Fibroblast of lung (primary cell): ENCODE measurements around the gene PLCB2. TPM values are rescaled to one million over a fixed set of nuclear protein-coding genes. Genes with fewer than 3 reads are reported as not detected.

Source experiments
- DNase-seq, 2 donors: peaks; one replicate each; pipeline versions ENCODE4 v3.0.0 to v3.0.0-alpha.2; 2010; ENCODE audit warnings: low read depth in 2 of 2
- H2AFZ ChIP-seq: 2 replicates; pipeline ENCODE4 v1.5.1; 2012; ENCODE audit warnings: low read length, control low read depth, inconsistent platforms
- H3K27ac ChIP-seq: 2 replicates; pipeline ENCODE4 v1.5.1; 2011; ENCODE audit warnings: low read length, control low read depth; ENCODE audit not compliant: insufficient read depth
- H3K27me3 ChIP-seq: 2 replicates; pipeline ENCODE4 v1.5.1; 2011; ENCODE audit warnings: mild to moderate bottlenecking, low read length; ENCODE audit not compliant: control insufficient read depth, insufficient read depth
- H3K36me3 ChIP-seq: 2 replicates; pipeline ENCODE4 v1.5.1; 2011; ENCODE audit warnings: low read length; ENCODE audit not compliant: control insufficient read depth, insufficient read depth
- H3K4me1 ChIP-seq: 2 replicates; pipeline ENCODE4 v1.5.1; 2011; ENCODE audit warnings: low read length; ENCODE audit not compliant: control insufficient read depth, insufficient read depth; ENCODE audit errors: extremely low read depth
- H3K4me2 ChIP-seq: 2 replicates; pipeline ENCODE4 v1.5.1; 2011; ENCODE audit warnings: low read length, control low read depth; ENCODE audit not compliant: insufficient read depth; ENCODE audit errors: extremely low read depth
- H3K4me3 ChIP-seq, 4 experiments: fragments of 200-600 bp in 1 of 4; sonication (generic) in 1 of 4; replicated peaks in 1 of 4; 2 replicates each; pipeline ENCODE4 v1.5.1; 2011 to 2016; ENCODE audit warnings: low read length in 4 of 4, low read depth in 3 of 4, mild to moderate bottlenecking in 3 of 4, control low read depth in 2 of 4, inconsistent platforms in 1 of 4, mixed read lengths in 1 of 4; ENCODE audit not compliant: insufficient read depth in 1 of 4; ENCODE audit errors: control extremely low read depth in 1 of 4
- H3K79me2 ChIP-seq: 2 replicates; pipeline ENCODE4 v1.5.1; 2012; ENCODE audit warnings: mild to moderate bottlenecking, low read length, inconsistent platforms; ENCODE audit not compliant: control insufficient read depth, insufficient read depth
- H3K9ac ChIP-seq: 2 replicates; pipeline ENCODE4 v1.5.1; 2011; ENCODE audit warnings: mild to moderate bottlenecking, low read length, control low read depth; ENCODE audit not compliant: insufficient read depth
- H3K9me3 ChIP-seq: 2 replicates; pipeline ENCODE4 v1.5.1; 2012; ENCODE audit warnings: low read depth, low read length; ENCODE audit not compliant: control insufficient read depth, insufficient read depth
- H4K20me1 ChIP-seq: 2 replicates; pipeline ENCODE4 v1.5.1; 2011; ENCODE audit warnings: low read length; ENCODE audit not compliant: control insufficient read depth, insufficient read depth; ENCODE audit errors: extremely low read depth
- EZH2 ChIP-seq: IDR thresholded peaks from 2 replicates; pipeline ENCODE4 v1.5.1; 2012; ENCODE audit warnings: low read length, control low read depth, mild to moderate bottlenecking; ENCODE audit errors: missing control alignments
- polyA plus RNA-seq, 2 donors: library from polyadenylated mRNA; depleted of rRNA in 1 of 2; stranded (reverse) in 1 of 2; unstranded in 1 of 2; fragments of >200 nt; gene quantifications; 2 replicates each; pipeline ENCODE4 v1.2.1, GENCODE V29; 2011 to 2012; ENCODE audit warnings: missing spikeins in 1 of 2
- total RNA-seq: library from RNA; depleted of rRNA; stranded (reverse); fragments of >200 nt; gene quantifications from 2 replicates; pipeline ENCODE4 v1.2.1, GENCODE V29; 2014
- TF ChIP-seq, protein P1 (sequence below), 2 donors: IDR thresholded peaks in 1 of 2; conservative IDR thresholded peaks in 1 of 2; 1 replicate in 1 of 2; 2 replicates in 1 of 2; pipeline ENCODE4 v1.5.1; 2011 to 2012; ENCODE audit warnings: low read length in 2 of 2, control low read depth in 1 of 2, inconsistent platforms in 1 of 2, low read depth in 1 of 2, mild to moderate bottlenecking in 1 of 2

The PLCB2 gene
- total and polyA plus RNA-seq, 2 donors (not counting 1 experiment from before 2014, with no cell fraction given), result under 0.01 to 0.40 TPM

DNA sequence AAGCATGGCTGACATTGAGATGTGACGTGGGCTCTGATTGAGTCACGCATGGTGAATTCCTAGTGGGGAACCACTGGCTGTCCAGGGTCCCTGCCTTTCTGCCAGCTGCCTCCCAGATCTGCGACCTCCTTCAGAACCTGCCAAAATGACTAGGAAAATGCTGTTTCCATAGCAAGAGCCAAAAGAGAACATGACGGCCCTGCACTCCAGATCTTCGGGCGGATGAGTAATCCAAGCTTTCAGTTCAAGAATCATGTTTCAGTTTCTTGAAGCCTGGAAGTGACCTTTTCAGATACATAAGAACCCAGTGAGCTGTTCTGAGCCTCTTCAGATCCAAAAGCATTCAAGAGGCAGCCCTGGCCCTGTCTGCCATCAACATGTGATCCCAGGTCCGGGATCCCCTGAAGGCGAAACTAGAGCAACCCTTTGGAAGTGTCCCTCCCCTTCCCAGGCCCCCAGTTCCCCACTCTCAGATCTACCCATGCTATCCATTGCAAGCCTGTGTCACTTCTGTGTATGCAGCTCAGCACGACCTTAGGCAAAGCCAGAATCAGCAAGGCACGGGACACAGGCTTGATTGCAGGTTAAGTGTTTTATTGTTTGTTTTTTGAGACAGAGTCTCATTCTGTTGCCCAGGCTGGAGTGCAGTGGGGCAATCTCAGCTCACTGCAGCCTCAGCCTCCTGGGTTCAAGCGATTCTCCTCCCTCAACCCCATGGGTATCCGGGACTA, 44.5 kb downstream of the PLCB2 start:
- Histone ChIP-seq H2AFZ (no peak overlapping the region), H3K9ac (no peak overlapping the region), H3K27ac (no peak overlapping the region), H4K20me1 (no peaks in the 10 kb centered on the region), H3K4me2 (peak overlapping the region; percentile 18), H3K4me1 (peaks cover 7% of the 10 kb centered on the region), H3K79me2 (no peaks in the 10 kb centered on the region), H3K27me3 (no peaks in the 10 kb centered on the region), H3K9me3 (no peaks in the 10 kb centered on the region), H3K4me3 (no peak overlapping the region), H3K36me3 (no peaks in the 10 kb centered on the region)
- DNase-seq, result peak; percentile 74 to 86
- no peak for TF ChIP-seq EZH2
- TF ChIP-seq, protein P1, sequence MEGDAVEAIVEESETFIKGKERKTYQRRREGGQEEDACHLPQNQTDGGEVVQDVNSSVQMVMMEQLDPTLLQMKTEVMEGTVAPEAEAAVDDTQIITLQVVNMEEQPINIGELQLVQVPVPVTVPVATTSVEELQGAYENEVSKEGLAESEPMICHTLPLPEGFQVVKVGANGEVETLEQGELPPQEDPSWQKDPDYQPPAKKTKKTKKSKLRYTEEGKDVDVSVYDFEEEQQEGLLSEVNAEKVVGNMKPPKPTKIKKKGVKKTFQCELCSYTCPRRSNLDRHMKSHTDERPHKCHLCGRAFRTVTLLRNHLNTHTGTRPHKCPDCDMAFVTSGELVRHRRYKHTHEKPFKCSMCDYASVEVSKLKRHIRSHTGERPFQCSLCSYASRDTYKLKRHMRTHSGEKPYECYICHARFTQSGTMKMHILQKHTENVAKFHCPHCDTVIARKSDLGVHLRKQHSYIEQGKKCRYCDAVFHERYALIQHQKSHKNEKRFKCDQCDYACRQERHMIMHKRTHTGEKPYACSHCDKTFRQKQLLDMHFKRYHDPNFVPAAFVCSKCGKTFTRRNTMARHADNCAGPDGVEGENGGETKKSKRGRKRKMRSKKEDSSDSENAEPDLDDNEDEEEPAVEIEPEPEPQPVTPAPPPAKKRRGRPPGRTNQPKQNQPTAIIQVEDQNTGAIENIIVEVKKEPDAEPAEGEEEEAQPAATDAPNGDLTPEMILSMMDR (conservative IDR thresholded peaks at IDR 0.05 in 1 of 2, IDR thresholded peaks at IDR 0.05 in 1 of 2; ENCODE audit: low read depth in 1 of 2, low read length in 2 of 2), result no peak

GRCh38 chr15:40259021-40259420, 48.7 kb downstream of the PLCB2 start:
- Histone ChIP-seq H3K27ac (no peak overlapping the region), H3K36me3 (no peaks in the 10 kb centered on the region), H3K4me2 (no peak overlapping the region), H3K9ac (no peak overlapping the region), H2AFZ (no peak overlapping the region), H3K9me3 (no peaks in the 10 kb centered on the region), H3K4me1 (no peaks in the 10 kb centered on the region), H3K27me3 (peaks cover 8% of the 10 kb centered on the region), H4K20me1 (no peaks in the 10 kb centered on the region), H3K4me3 (no peak overlapping the region), H3K79me2 (no peaks in the 10 kb centered on the region)
- TF ChIP-seq EZH2, result no peak
- TF ChIP-seq, protein P1 (conservative IDR thresholded peaks at IDR 0.05 in 1 of 2, IDR thresholded peaks at IDR 0.05 in 1 of 2; ENCODE audit: low read depth in 1 of 2, low read length in 2 of 2), result no peak
- no peak for DNase-seq

DNA sequence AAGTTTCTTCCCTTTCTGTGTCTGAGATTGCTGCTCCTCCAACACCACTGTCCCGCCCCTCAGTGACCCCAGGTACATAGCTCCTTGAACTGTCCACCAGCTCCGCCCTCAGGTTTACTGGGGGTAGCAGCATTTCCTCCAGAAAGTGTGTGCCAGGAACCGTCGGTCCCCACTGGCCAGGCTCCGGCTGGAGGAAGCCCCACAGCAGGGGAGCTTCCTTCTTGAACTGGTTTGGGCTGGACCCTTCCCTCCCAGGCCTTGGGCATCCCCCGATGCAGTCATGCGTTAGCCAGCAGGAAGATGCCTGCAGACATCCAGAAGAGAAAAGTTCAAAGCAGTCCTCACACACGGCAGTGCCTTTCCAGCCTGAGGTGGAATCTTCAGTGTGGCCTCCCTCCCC, 49.2 kb downstream of the PLCB2 start:
- no peak overlapping the region for H3K4me3 ChIP-seq
- H2AFZ ChIP-seq, result no peak overlapping the region
- H3K79me2 ChIP-seq, result no peaks in the 10 kb centered on the region
- no peak overlapping the region for H3K27ac ChIP-seq
- no peak overlapping the region for H3K9ac ChIP-seq
- no peaks in the 10 kb centered on the region for H3K9me3 ChIP-seq
- TF ChIP-seq EZH2, result no peak
- TF ChIP-seq, protein P1 (conservative IDR thresholded peaks at IDR 0.05 in 1 of 2, IDR thresholded peaks at IDR 0.05 in 1 of 2; ENCODE audit: low read depth in 1 of 2, low read length in 2 of 2), result no peak
- no peak overlapping the region for H3K4me2 ChIP-seq
- no peaks in the 10 kb centered on the region for H4K20me1 ChIP-seq
- no peaks in the 10 kb centered on the region for H3K36me3 ChIP-seq
- H3K4me1 ChIP-seq, result no peaks in the 10 kb centered on the region
- H3K27me3 ChIP-seq, result peaks cover 12% of the 10 kb centered on the region
- no peak for DNase-seq
